GM21786 (cell line): ENCODE results near the gene SESN3.
"Not testable (repeated sequence)": the region's sequence is repeated elsewhere in the genome, so short reads cannot be mapped to it uniquely, and the experiment has no call there.

Experiments
- ATAC-seq: cut with Tn5 transposase; IDR thresholded peaks from one replicate; pipeline ENCODE4 v1.9.1; 2021; ENCODE audit not compliant: unreplicated experiment

The SESN3 gene

GRCh38 chr11:95252586-95252985 lies 21.6 kb upstream of the SESN3 start:
- ATAC-seq = no peak

GRCh38 chr11:95251896-95252295 lies 20.9 kb upstream of the SESN3 start:
- ATAC-seq = not testable (repeated sequence)

GRCh38 chr11:95248666-95249467 lies 17.9 kb upstream of the SESN3 start:
- peak; percentile 82 for ATAC-seq

- no peak for ATAC-seq
Measured at GRCh38 chr11:95247883-95248282, 16.9 kb upstream of the SESN3 start.

GRCh38 chr11:95247127-95247684 lies 16.2 kb upstream of the SESN3 start:
- ATAC-seq = no peak

GRCh38 chr11:95245581-95245980 lies 14.6 kb upstream of the SESN3 start:
- no peak for ATAC-seq

GRCh38 chr11:95245038-95245437 lies 14.0 kb upstream of the SESN3 start:
- no peak for ATAC-seq

GRCh38 chr11:95243673-95244072 lies 12.7 kb upstream of the SESN3 start:
- no peak for ATAC-seq

GRCh38 chr11:95242845-95243605 lies 12.0 kb upstream of the SESN3 start:
- ATAC-seq = no peak

- ATAC-seq = peak; percentile 63
Measured at GRCh38 chr11:95242091-95242844, 11.3 kb upstream of the SESN3 start.

GRCh38 chr11:95241681-95242081 lies 10.7 kb upstream of the SESN3 start:
- ATAC-seq = peak; percentile 63

GRCh38 chr11:95239871-95240649 lies 9.1 kb upstream of the SESN3 start:
- no peak for ATAC-seq

GRCh38 chr11:95232666-95233065 lies 1.7 kb upstream of the SESN3 start:
- no peak for ATAC-seq

GRCh38 chr11:95231881-95232605 lies 1.0 kb upstream of the SESN3 start:
- peak; percentile 30 for ATAC-seq

- ATAC-seq = peak; percentile 7
Measured at GRCh38 chr11:95230810-95231126, 234 bp downstream of the SESN3 start.

- ATAC-seq = peak; percentile 1
Measured at GRCh38 chr11:95229993-95230809, 801 bp downstream of the SESN3 start.

GRCh38 chr11:95229199-95229992 lies 1.6 kb downstream of the SESN3 start:
- no peak for ATAC-seq

- no peak for ATAC-seq
Measured at GRCh38 chr11:95228081-95228749, 2.8 kb downstream of the SESN3 start.
